Inflammatory macrophage treated with lipopolysaccharide for 1 hour (primary cell): ENCODE results near the gene NPM1.
"Not testable (repeated sequence)": the region's sequence is repeated elsewhere in the genome, so short reads cannot be mapped to it uniquely, and the experiment has no call there.

Experiments
- DNase-seq, 2 donors: peaks; one replicate each; pipeline ENCODE4 v3.0.0-alpha.2; 2020 to 2022

NPM1 gene, protein sequence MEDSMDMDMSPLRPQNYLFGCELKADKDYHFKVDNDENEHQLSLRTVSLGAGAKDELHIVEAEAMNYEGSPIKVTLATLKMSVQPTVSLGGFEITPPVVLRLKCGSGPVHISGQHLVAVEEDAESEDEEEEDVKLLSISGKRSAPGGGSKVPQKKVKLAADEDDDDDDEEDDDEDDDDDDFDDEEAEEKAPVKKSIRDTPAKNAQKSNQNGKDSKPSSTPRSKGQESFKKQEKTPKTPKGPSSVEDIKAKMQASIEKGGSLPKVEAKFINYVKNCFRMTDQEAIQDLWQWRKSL

GRCh38 chr5:171387345-171387969 lies at the start of gene NPM1:
TSS of gene NPM1 (plus strand) at chr5:171387849. CDS start at chr5:171387949, 100 bp downstream.
- DNase-seq = peak; percentile 94 to 97

- no peak for DNase-seq
Measured at GRCh38 chr5:171340042-171340441, 47.6 kb upstream of the NPM1 start.

GRCh38 chr5:171340491-171340890 lies 47.2 kb upstream of the NPM1 start:
- DNase-seq = no peak

GRCh38 chr5:171342362-171343111 lies 45.1 kb upstream of the NPM1 start:
- DNase-seq = peak; percentile 27 to 74

- DNase-seq = no peak
Measured at GRCh38 chr5:171344936-171345608, 42.6 kb upstream of the NPM1 start.

GRCh38 chr5:171351536-171352073 lies 36.0 kb upstream of the NPM1 start:
- DNase-seq = no peak

GRCh38 chr5:171355302-171355724 lies 32.3 kb upstream of the NPM1 start:
- peak in 1 of 2 donors; percentile 11 for DNase-seq

DNA sequence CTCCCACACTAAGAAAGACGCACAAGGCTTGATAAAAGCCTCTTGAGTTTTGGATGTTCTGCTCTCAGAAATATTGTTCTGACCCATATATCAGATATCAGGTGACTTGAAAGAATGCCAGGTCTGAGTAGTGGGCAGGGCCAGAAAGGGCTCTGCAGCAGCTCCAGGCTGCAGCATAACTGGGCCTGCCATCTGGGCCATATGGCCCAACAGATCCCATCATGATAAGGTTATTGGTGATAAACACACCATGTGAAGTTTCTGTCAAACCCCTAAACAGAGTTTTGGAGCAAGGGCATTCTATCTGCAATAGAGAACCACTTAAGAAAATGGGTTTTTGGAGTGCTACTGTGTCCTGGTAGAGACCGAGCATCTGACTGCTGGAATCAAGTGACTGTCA lies 29.8 kb upstream of the NPM1 start:
- DNase-seq = no peak

- DNase-seq = not testable (repeated sequence)
Measured at GRCh38 chr5:171361151-171361550, 26.5 kb upstream of the NPM1 start.

- DNase-seq = not testable (repeated sequence)
Measured at GRCh38 chr5:171363249-171363648, 24.4 kb upstream of the NPM1 start.

DNA sequence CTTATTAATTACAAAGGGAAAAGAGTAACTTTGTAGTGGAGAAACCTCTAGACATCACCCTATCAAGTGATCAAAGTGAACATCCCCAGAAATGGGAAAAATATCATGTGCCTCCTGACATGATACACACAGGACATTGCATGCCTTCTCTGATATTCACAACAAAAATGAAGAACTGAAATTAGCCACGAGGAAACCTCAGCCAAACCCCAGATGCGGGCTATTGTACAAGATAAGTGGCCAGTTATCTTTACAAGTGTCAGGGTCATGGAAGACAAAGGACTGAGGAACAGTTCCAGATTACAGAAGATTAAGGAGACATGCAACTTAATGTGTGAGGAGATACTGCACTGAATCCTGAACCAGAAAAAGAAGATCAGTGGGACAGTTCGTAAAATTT lies 23.8 kb upstream of the NPM1 start:
- peak; percentile 19 to 65 for DNase-seq

- no peak for DNase-seq
Measured at GRCh38 chr5:171365351-171365750, 22.3 kb upstream of the NPM1 start.

- DNase-seq = no peak
Measured at GRCh38 chr5:171366645-171367044, 21.0 kb upstream of the NPM1 start.

- DNase-seq = no peak
Measured at GRCh38 chr5:171367424-171368370, 20.0 kb upstream of the NPM1 start.

DNA sequence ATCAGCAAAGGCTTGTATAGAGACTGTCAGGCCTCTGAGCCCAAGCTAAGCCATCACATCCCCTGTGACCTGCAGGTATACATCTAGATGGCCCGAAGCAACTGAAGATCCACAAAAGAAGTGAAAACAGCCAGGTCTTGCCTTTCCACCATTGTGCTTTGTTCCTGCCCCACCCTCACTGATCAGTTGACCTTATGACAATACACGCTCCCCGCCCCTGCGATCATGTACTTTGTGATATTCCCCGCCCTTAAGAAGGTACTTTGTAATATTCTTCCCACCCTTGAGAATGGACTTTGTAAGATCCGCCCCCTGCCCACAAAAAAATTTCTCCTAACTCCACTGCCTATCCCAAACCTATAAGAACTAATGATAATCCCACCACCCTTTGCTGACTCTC lies 18.6 kb upstream of the NPM1 start:
- DNase-seq = no peak

DNA sequence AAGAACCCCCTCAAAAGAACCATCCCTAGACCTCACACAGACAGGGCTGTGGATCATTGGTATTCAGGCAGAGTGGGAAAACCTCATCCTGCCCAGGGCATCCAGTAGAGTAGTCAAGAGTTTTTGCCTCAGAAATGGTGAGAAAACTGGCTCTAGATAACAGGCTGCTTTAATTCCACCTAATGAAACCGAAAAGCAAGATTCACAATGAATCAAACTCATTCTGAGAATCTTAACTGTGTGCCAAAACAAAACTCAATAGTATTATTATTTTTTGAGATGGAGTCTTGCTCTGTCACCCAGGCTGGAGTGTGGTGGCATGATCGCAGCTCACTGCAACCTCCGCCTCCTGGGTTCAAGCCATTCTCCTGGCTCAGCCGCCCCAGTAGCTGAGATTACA lies 17.8 kb upstream of the NPM1 start:
- DNase-seq = no peak

DNA sequence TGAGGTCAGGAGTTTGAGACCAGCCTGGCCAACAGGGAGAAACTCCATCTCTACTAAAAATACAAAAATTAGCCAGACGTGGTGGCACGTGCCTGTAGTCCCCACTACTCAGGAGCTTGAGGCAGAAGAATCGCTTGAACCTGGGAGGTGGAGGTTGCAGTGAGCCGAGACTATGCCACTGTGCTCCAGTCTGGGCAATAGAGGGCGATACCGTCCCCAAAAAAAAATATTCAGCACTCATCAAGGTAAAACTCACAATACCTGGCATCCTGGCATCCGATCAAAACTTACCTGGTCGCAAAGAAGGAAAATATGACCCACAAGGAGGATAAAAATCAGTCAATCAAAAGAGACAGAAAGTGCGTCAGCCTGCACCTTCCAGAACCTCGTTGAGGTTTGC lies 16.8 kb upstream of the NPM1 start:
- DNase-seq = not testable (repeated sequence)

GRCh38 chr5:171371326-171371725 lies 16.3 kb upstream of the NPM1 start:
- DNase-seq = no peak

DNA sequence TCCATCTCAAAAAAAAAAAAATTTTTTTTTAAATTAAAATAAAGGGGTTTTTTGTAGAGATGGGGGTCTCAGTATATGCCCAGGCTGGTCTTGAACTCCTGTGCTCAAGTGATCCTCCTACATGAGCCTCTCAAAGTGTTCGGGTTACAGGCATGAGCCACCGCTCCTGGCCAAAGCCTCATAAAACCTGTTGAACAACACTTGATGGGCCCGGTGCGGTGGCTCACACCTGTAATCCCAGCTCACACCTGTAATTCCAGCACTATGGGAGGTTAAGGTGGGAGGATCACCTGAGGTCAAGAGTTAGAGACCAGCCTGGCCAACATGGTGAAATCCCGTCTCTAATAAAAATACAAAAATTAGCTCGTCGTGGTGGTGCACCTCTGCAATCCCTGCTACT lies 7.7 kb upstream of the NPM1 start:
- no peak for DNase-seq

DNA sequence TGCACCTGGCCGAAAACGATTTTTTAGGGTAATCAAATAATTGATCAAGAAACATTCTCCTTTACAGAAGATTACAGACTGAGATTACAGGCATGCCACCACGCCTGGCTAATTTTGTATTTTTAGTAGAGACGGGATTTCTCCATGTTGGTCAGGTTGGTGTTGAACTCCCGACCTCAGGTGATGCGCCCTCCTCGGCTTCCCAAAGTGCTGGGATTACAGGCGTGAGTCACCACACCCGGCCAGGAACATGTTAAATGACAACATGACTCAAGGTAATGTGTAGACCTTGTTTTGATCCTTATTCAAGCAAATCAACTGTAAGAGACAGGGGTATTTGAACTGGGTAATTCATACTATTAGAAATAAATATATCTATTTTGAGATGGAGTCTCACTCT lies 3.2 kb upstream of the NPM1 start:
- DNase-seq = not testable (repeated sequence)

DNA sequence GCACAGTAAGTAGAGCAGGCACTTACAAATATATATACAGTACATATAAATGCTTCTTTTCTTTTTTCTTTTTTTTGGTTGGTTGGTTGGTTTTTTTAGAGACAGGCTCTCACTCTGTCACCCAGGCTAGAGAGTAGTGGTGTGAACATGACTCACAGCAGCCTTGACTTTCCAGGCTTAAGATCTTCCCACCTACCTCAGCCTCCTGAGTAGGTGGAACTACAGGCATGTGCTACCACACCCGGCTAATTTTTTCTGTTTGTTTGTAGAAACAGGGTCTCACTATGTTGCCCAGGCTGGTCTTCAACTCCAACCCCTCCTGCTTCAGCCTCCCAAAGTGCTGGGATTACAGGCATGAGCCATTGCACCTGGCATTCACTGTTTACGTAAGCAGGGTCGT lies 2.6 kb upstream of the NPM1 start:
- DNase-seq = peak in 1 of 2 donors; percentile 79
